H9 (cell line): Measurements from ENCODE around the gene PPP3CA. TPM values are rescaled to one million over a fixed set of nuclear protein-coding genes. Genes with fewer than 3 reads are reported as not detected.

ENCODE experiments used
- DNase-seq: peaks from one replicate; pipeline ENCODE4 v3.0.0-alpha.2; 2017
- H2AFZ ChIP-seq: one replicate; pipeline ENCODE4 v1.6.1; 2013; ENCODE audit warnings: mild to moderate bottlenecking, low read length, control low read depth, moderate library complexity
- H2AK5ac ChIP-seq: 2 replicates; pipeline ENCODE4 v1.6.1; 2013; ENCODE audit warnings: low read length, control low read depth, mixed read lengths; ENCODE audit not compliant: insufficient read length
- H2BK120ac ChIP-seq: one replicate; pipeline ENCODE4 v1.6.1; 2013; ENCODE audit warnings: low read depth, mild to moderate bottlenecking, low read length, control low read depth, inconsistent platforms; ENCODE audit not compliant: poor library complexity, severe bottlenecking
- H2BK12ac ChIP-seq: 2 replicates; pipeline ENCODE4 v1.6.1; 2013; ENCODE audit warnings: low read length, control low read depth, mixed read lengths, low read depth; ENCODE audit not compliant: insufficient read length
- H2BK15ac ChIP-seq: 2 replicates; pipeline ENCODE4 v1.6.1; 2013; ENCODE audit warnings: low read depth, low read length, control low read depth
- H2BK20ac ChIP-seq: one replicate; pipeline ENCODE4 v1.6.1; 2013; ENCODE audit warnings: low read depth, mild to moderate bottlenecking, low read length, control low read depth, inconsistent platforms; ENCODE audit not compliant: poor library complexity, severe bottlenecking
- H2BK5ac ChIP-seq: 2 replicates; pipeline ENCODE4 v1.6.1; 2013; ENCODE audit warnings: low read length, control low read depth, mixed read lengths; ENCODE audit not compliant: insufficient read length
- H3K14ac ChIP-seq: 2 replicates; pipeline ENCODE4 v1.6.1; 2013; ENCODE audit warnings: low read length, control low read depth; ENCODE audit not compliant: insufficient read depth
- H3K18ac ChIP-seq: 2 replicates; pipeline ENCODE4 v1.6.1; 2013; ENCODE audit warnings: low read depth, mild to moderate bottlenecking, mixed read lengths, low read length, control low read depth; ENCODE audit not compliant: insufficient read length
- H3K23ac ChIP-seq: 2 replicates; pipeline ENCODE4 v1.6.1; 2013; ENCODE audit warnings: low read length, control low read depth, mixed read lengths, low read depth; ENCODE audit not compliant: insufficient read length
- H3K23me2 ChIP-seq: 2 replicates; pipeline ENCODE4 v1.6.1; 2013; ENCODE audit warnings: low read depth, mild to moderate bottlenecking, mixed read lengths, low read length, control low read depth; ENCODE audit not compliant: insufficient read length, poor library complexity, severe bottlenecking
- H3K27ac ChIP-seq: 2 replicates; pipeline ENCODE4 v1.5.1; 2013; ENCODE audit warnings: low read length, control low read depth, mixed read lengths, low read depth; ENCODE audit not compliant: insufficient read length
- H3K27me3 ChIP-seq: 2 replicates; pipeline ENCODE4 v1.6.1; 2013; ENCODE audit warnings: low read length, control low read depth, inconsistent platforms; ENCODE audit not compliant: insufficient read depth
- H3K4ac ChIP-seq: 2 replicates; pipeline ENCODE4 v1.6.1; 2013; ENCODE audit warnings: low read depth, mild to moderate bottlenecking, control low read depth, inconsistent platforms, low read length, moderate library complexity
- H3K4me1 ChIP-seq: 2 replicates; pipeline ENCODE4 v1.6.1; 2013; ENCODE audit warnings: low read length, control low read depth, inconsistent platforms; ENCODE audit not compliant: insufficient read depth
- H3K4me2 ChIP-seq: 2 replicates; pipeline ENCODE4 v1.6.1; 2013; ENCODE audit warnings: low read length, control low read depth, mixed read lengths; ENCODE audit not compliant: insufficient read length, insufficient read depth
- H3K56ac ChIP-seq: 2 replicates; pipeline ENCODE4 v1.6.1; 2013; ENCODE audit warnings: low read depth, mild to moderate bottlenecking, mixed read lengths, low read length, control low read depth; ENCODE audit not compliant: insufficient read length
- H3K79me1 ChIP-seq: 2 replicates; pipeline ENCODE4 v1.6.1; 2013; ENCODE audit warnings: low read depth, mild to moderate bottlenecking, moderate library complexity, low read length, control low read depth, inconsistent platforms; ENCODE audit not compliant: insufficient read depth, poor library complexity, severe bottlenecking
- H3K79me2 ChIP-seq: 2 replicates; pipeline ENCODE4 v1.6.1; 2013; ENCODE audit warnings: low read length, control low read depth, inconsistent platforms; ENCODE audit not compliant: insufficient read depth
- H3K9ac ChIP-seq: 2 replicates; pipeline ENCODE4 v1.6.1; 2013; ENCODE audit warnings: low read length, control low read depth, mixed read lengths; ENCODE audit not compliant: insufficient read length; ENCODE audit errors: extremely low read depth
- H3K9me3 ChIP-seq: one replicate; pipeline ENCODE4 v1.6.1; 2013; ENCODE audit warnings: low read depth, low read length, inconsistent platforms; ENCODE audit not compliant: control insufficient read depth
- H3T11ph ChIP-seq: one replicate; pipeline ENCODE4 v1.6.1; 2013; ENCODE audit warnings: mild to moderate bottlenecking, low read length, control low read depth, inconsistent platforms
- H4K20me1 ChIP-seq: one replicate; pipeline ENCODE4 v1.6.1; 2013; ENCODE audit not compliant: control insufficient read depth, insufficient read length, insufficient read depth
- H4K5ac ChIP-seq: 2 replicates; pipeline ENCODE4 v1.6.1; 2013; ENCODE audit warnings: low read depth, mild to moderate bottlenecking, mixed read lengths, low read length, control low read depth; ENCODE audit not compliant: insufficient read length
- H4K8ac ChIP-seq: replicated peaks from 2 replicates; pipeline ENCODE4 v1.6.1; 2013; ENCODE audit warnings: low read length, control low read depth, mixed read lengths, low read depth; ENCODE audit not compliant: insufficient read length
- H4K91ac ChIP-seq: 2 replicates; pipeline ENCODE4 v1.6.1; 2013; ENCODE audit warnings: low read depth, mild to moderate bottlenecking, moderate library complexity, mixed read lengths, low read length, control low read depth; ENCODE audit not compliant: insufficient read length
- H3K27ac Mint-ChIP-seq, 3 experiments: 2 replicates in 2 of 3; 3 replicates in 1 of 3; pipeline ENCODE4 v1.8.0; 2020 to 2021; ENCODE audit warnings: mixed read lengths in 3 of 3, mild to moderate bottlenecking in 1 of 3, moderate library complexity in 1 of 3
- H3K27me3 Mint-ChIP-seq: 2 replicates; pipeline ENCODE4 v1.8.0; 2021; ENCODE audit warnings: low read depth, mild to moderate bottlenecking, moderate library complexity, mixed read lengths
- H3K36me3 Mint-ChIP-seq, 3 experiments: 2 replicates in 2 of 3; 3 replicates in 1 of 3; pipeline ENCODE4 v1.8.0; 2020 to 2021; ENCODE audit warnings: low read depth in 3 of 3, mixed read lengths in 3 of 3; ENCODE audit not compliant: insufficient read depth in 1 of 3
- H3K4me1 Mint-ChIP-seq, 2 experiments: 2 replicates each; pipeline ENCODE4 v1.8.0; 2020; ENCODE audit warnings: mixed read lengths in 2 of 2
- H3K4me3 Mint-ChIP-seq, 2 experiments: 2 replicates in 1 of 2; 3 replicates in 1 of 2; pipeline ENCODE4 v1.8.0; 2020 to 2021; ENCODE audit warnings: mild to moderate bottlenecking in 2 of 2, mixed read lengths in 2 of 2, moderate library complexity in 1 of 2
- H3K9me3 Mint-ChIP-seq, 2 experiments: 2 replicates in 1 of 2; 3 replicates in 1 of 2; pipeline ENCODE4 v1.8.0; 2020; ENCODE audit warnings: mild to moderate bottlenecking in 2 of 2, mixed read lengths in 2 of 2, moderate library complexity in 1 of 2
- WGBS: extraction: QIAGEN DNeasy Blood & Tissue Kit; methylation state at CpG from one replicate; pipeline ENCODE4 v1.1.7; 2013; ENCODE audit warnings: missing lambda C conversion rate, low lambda C conversion rate, mixed read lengths; ENCODE audit not compliant: insufficient read length; ENCODE audit errors: extremely low coverage; 5-methylcytosine and 5-hydroxymethylcytosine counted together
- total RNA-seq: library from RNA; stranded (reverse); gene quantifications from 2 replicates; pipeline ENCODE4 v1.2.1, GENCODE V29; 2021
- TF ChIP-seq, protein P1 (sequence below): fragments of 200-600 bp; sonication (generic); conservative IDR thresholded peaks from 3 replicates; pipeline ENCODE4 v1.8.0; 2021; ENCODE audit warnings: antibody characterized with exemption, mild to moderate bottlenecking

Gene PPP3CA
- total RNA-seq, 1 experiment from 2014 or later = 16.8 TPM

DNA sequence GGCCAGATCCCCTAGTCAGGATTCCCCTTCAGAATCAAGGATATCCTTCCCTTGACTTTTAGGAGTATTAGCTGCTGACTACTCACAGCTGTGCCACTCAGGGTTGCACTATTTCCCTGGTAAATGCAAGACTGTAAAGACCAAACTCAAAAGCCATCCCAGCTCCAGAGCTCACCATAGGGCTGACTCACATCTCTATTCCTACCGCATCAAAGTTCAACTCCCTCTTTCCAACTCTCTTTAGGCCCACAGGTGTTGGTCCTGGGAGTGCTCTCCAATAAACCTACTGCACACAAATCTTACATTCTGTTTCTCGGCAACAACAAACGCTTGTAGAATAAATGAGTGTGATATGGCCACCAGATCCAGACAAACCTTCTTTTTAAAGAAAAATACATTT is 109.6 kb downstream of the PPP3CA start:
- H3K4me2 ChIP-seq = no peak overlapping the region
- no CpG with 5 or more reads among the region's 3 CpGs for WGBS

More for the DNA sequence above, 109.6 kb downstream of the PPP3CA start:
- H3K4me1 ChIP-seq = no peaks in the 10 kb centered on the region
- peaks cover 0 to 18% of the 10 kb centered on the region in 2 experiments; a peak in 2 of 4 replicates for H3K4me1 Mint-ChIP-seq
- H3K4ac ChIP-seq = no peak overlapping the region
- no peak overlapping the region for H4K91ac ChIP-seq
- H3K27ac ChIP-seq = no peak overlapping the region
- H2BK12ac ChIP-seq = no peak overlapping the region
- no peak overlapping the region for H3K27ac Mint-ChIP-seq
- H3K36me3 Mint-ChIP-seq = no peaks in the 10 kb centered on the region
- H2AFZ ChIP-seq = no peak overlapping the region
- no peak overlapping the region for H3K23ac ChIP-seq
- H3K27me3 Mint-ChIP-seq = no peaks in the 10 kb centered on the region
- H3K4me3 Mint-ChIP-seq = no peak overlapping the region
- H3K18ac ChIP-seq = no peak overlapping the region
- no peaks in the 10 kb centered on the region for H3K79me1 ChIP-seq
- no peak overlapping the region for H3K14ac ChIP-seq
- H4K8ac ChIP-seq = no peak overlapping the region
- H4K20me1 ChIP-seq = no peaks in the 10 kb centered on the region
- H3K9me3 ChIP-seq = no peaks in the 10 kb centered on the region
- no peak overlapping the region for H2BK120ac ChIP-seq
- no peak overlapping the region for H3T11ph ChIP-seq
- H3K56ac ChIP-seq = no peak overlapping the region
- H4K5ac ChIP-seq = no peak overlapping the region
- no peaks in the 10 kb centered on the region for H3K27me3 ChIP-seq
- DNase-seq = no peak
- H3K9me3 Mint-ChIP-seq = no peaks in the 10 kb centered on the region
- H2AK5ac ChIP-seq = no peak overlapping the region
- TF ChIP-seq, protein P1, sequence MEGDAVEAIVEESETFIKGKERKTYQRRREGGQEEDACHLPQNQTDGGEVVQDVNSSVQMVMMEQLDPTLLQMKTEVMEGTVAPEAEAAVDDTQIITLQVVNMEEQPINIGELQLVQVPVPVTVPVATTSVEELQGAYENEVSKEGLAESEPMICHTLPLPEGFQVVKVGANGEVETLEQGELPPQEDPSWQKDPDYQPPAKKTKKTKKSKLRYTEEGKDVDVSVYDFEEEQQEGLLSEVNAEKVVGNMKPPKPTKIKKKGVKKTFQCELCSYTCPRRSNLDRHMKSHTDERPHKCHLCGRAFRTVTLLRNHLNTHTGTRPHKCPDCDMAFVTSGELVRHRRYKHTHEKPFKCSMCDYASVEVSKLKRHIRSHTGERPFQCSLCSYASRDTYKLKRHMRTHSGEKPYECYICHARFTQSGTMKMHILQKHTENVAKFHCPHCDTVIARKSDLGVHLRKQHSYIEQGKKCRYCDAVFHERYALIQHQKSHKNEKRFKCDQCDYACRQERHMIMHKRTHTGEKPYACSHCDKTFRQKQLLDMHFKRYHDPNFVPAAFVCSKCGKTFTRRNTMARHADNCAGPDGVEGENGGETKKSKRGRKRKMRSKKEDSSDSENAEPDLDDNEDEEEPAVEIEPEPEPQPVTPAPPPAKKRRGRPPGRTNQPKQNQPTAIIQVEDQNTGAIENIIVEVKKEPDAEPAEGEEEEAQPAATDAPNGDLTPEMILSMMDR = no peak
- no peak overlapping the region for H2BK5ac ChIP-seq
- H2BK15ac ChIP-seq = no peak overlapping the region
- H2BK20ac ChIP-seq = no peak overlapping the region
- H3K79me2 ChIP-seq = peaks cover under 1% of the 10 kb centered on the region; the same call in 1 of the 2 replicates
- no peaks in the 10 kb centered on the region for H3K23me2 ChIP-seq
- H3K9ac ChIP-seq = no peak overlapping the region
